MG63 (cell line): ENCODE measurements around the gene AR. TPM values are rescaled to one million over a fixed set of nuclear protein-coding genes. Genes with fewer than 3 reads are reported as not detected.
A peak's percentile ranks its signal among the peaks of the same experiment; 100 is the strongest.

Source experiments
- DNase-seq: peaks from one replicate; pipeline ENCODE4 v3.0.0-alpha.2; 2020
- H3K27me3 ChIP-seq: fragments of 250-450 bp; sonication (Bioruptor Pico); 2 replicates; pipeline ENCODE4 v1.5.1; 2020; ENCODE audit warnings: mild to moderate bottlenecking, moderate library complexity
- H3K36me3 ChIP-seq: fragments of 250-450 bp; sonication (Bioruptor Pico); 2 replicates; pipeline ENCODE4 v1.5.1; 2020; ENCODE audit warnings: mild to moderate bottlenecking, moderate library complexity
- H3K4me3 ChIP-seq: fragments of 250-450 bp; sonication (Bioruptor Pico); 2 replicates; pipeline ENCODE4 v1.5.1; 2020; ENCODE audit warnings: mild to moderate bottlenecking, moderate library complexity
- H3K9me3 ChIP-seq: fragments of 250-450 bp; sonication (Bioruptor Pico); 2 replicates; pipeline ENCODE4 v1.5.1; 2020; ENCODE audit warnings: mild to moderate bottlenecking, moderate library complexity
- total RNA-seq: library from RNA; depleted of rRNA; stranded (reverse); fragments of >200 nt; shearing (Covaris generic); gene quantifications from 2 replicates; pipeline ENCODE4 v1.2.3, GENCODE V29; 2014; ENCODE audit warnings: low replicate concordance

The AR gene
- total RNA-seq, 1 experiment from 2014 or later, result 1.2 TPM

- no peaks in the 10 kb centered on the region for H3K36me3 ChIP-seq
- no peak for DNase-seq
- H3K27me3 ChIP-seq, result no peaks in the 10 kb centered on the region
- no peak overlapping the region for H3K4me3 ChIP-seq
- no peaks in the 10 kb centered on the region for H3K9me3 ChIP-seq
Observed at GRCh38 chrX:67674741-67675140, 130.9 kb downstream of the AR start.

DNA sequence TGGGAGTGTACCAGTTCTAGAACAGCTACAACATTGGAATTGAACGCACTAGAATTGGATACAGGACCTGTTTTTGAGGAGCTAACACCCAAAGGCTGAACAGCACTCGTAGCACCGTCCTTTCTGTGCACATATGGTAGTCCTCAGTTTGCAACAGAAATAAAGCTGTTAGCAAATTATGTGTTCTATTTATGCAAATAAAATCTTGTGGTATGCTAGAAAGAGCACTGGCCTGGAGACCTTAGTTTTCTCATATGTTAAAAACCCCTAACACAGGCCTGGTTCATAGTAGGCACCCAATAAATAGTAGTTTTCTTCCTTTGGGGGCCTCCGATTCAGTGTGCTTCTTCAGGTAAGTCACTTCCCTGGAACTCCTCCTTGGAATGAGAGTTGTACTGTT is 140.3 kb downstream of the AR start:
- Histone ChIP-seq H3K36me3 (no peaks in the 10 kb centered on the region), H3K4me3 (no peak overlapping the region), H3K27me3 (no peaks in the 10 kb centered on the region), H3K9me3 (no peaks in the 10 kb centered on the region)
- DNase-seq, result no peak

GRCh38 chrX:67692246-67692645 is 148.4 kb downstream of the AR start:
- Histone ChIP-seq H3K4me3 (no peak overlapping the region), H3K27me3 (no peaks in the 10 kb centered on the region), H3K36me3 (no peaks in the 10 kb centered on the region), H3K9me3 (no peaks in the 10 kb centered on the region)
- DNase-seq, result no peak

DNA sequence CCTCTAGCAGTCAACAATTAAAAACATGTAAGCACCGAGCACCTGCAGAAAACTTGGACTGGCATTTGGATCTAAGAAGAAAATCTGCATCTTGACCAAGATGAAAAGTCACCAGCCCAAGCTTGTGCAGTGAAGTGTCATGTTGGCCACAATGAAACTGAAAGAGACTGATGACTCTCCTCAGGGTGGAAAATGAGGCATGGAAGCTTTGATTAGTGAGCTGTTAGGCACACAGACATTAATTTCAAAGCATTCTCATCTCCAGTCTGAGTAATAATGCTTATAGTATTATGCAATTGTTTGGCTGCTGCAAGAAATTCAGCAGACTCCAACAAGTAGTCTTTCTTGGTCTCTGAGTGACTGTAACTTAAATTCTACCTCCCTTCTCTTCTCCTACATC is 150.1 kb downstream of the AR start:
- DNase-seq, result no peak
- Histone ChIP-seq H3K9me3 (no peaks in the 10 kb centered on the region), H3K4me3 (no peak overlapping the region), H3K36me3 (no peaks in the 10 kb centered on the region), H3K27me3 (no peaks in the 10 kb centered on the region)

- Histone ChIP-seq H3K27me3 (no peaks in the 10 kb centered on the region), H3K36me3 (no peaks in the 10 kb centered on the region), H3K4me3 (no peak overlapping the region), H3K9me3 (no peaks in the 10 kb centered on the region)
- no peak for DNase-seq
Observed at GRCh38 chrX:67697452-67697851, 153.6 kb downstream of the AR start.

DNA sequence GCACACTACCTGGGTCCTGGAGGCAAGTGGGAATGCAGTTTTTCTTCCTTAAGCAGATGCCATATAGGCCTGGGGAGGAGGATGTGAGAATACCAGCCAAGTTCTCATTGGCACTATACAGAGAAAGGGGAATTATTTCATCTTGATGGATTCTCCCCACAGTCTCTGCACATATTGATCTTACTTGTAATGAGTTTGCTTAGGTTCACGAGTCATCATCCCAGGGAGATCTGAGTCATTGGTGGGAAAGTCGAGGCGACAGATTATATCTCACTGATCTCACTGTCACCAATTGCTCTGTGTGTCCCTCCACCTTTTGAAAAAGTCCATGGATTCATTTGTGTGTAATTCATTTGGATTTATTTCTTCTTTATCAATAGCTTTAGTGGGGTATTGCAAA is 156.8 kb downstream of the AR start:
- H3K4me3 ChIP-seq, result no peak overlapping the region
- no peaks in the 10 kb centered on the region for H3K9me3 ChIP-seq
- H3K27me3 ChIP-seq, result no peaks in the 10 kb centered on the region
- DNase-seq, result no peak
- H3K36me3 ChIP-seq, result no peaks in the 10 kb centered on the region

- DNase-seq, result no peak
- Histone ChIP-seq H3K9me3 (no peaks in the 10 kb centered on the region), H3K27me3 (no peaks in the 10 kb centered on the region), H3K4me3 (no peak overlapping the region), H3K36me3 (no peaks in the 10 kb centered on the region)
Observed at GRCh38 chrX:67714004-67714403, 170.2 kb downstream of the AR start.

GRCh38 chrX:67717571-67717970 is 173.8 kb downstream of the AR start:
- no peak for DNase-seq

DNA sequence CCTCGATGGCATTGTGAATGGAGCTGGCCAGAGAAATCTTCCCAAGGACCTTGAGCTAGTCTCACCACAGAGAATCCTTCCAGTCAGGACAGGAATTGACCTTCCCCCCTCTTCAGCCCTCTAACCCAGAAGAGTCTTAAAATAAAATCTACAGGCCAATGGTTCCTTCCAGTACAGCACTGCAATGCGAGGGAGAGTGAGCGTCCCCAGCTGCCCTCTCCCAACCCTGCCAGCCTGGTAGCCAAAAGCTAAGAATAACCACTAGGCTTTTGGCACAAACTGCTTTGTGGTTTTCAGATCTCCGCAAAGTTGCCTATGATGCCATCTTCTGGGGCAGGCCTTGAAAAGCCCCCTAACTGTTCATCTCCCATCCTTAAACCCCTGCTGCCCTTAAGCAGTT is 175.1 kb downstream of the AR start:
- Histone ChIP-seq H3K4me3 (no peak overlapping the region), H3K27me3 (no peaks in the 10 kb centered on the region), H3K36me3 (no peaks in the 10 kb centered on the region), H3K9me3 (no peaks in the 10 kb centered on the region)
- no peak for DNase-seq

More at GRCh38 chrX:67717571-67717970, 173.8 kb downstream of the AR start:
- no peaks in the 10 kb centered on the region for H3K9me3 ChIP-seq
- no peaks in the 10 kb centered on the region for H3K27me3 ChIP-seq
- no peaks in the 10 kb centered on the region for H3K36me3 ChIP-seq
- H3K4me3 ChIP-seq, result no peak overlapping the region

DNA sequence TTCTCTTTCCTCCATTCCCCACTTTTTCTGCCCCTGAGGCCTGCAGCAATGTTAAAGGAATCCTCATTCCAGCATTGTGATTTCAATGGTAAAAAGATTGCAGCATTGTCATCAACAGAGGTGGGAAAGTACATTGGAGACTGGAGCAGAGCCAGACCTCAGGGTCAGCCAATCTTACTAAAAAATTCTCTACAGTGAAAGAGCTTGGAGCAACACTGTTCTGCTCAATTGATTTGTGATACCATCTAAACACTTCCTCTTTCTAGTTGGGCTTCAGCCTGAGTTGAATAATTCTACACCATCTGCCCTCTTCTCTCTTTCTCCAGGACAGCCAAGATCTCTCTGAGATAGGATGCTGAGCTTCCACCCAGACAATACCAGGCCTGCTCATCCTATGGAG is 176.5 kb downstream of the AR start:
- no peak for DNase-seq
- Histone ChIP-seq H3K36me3 (no peaks in the 10 kb centered on the region), H3K9me3 (no peaks in the 10 kb centered on the region), H3K4me3 (no peak overlapping the region), H3K27me3 (no peaks in the 10 kb centered on the region)

DNA sequence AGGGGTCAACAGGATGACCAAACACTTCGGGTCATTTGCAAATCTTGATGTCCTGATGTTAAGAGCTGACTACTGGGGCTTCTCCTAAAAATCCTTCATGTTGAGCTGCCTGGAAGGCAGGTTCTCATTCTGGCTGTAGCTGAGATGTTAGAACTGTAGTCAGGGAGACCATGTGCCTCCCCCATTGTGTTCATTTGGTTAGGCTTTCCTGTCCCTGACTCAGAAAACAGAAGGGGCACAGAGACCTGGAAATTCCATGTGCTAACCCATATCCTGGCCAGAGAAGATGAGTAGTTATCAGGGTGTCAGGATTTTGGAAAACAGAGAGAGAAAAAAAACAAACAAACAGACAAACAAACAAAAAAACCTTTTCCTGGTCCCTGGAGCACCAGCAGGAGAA is 177.5 kb downstream of the AR start:
- H3K36me3 ChIP-seq, result no peaks in the 10 kb centered on the region
- H3K4me3 ChIP-seq, result no peak overlapping the region
- no peaks in the 10 kb centered on the region for H3K9me3 ChIP-seq
- no peak for DNase-seq
- H3K27me3 ChIP-seq, result no peaks in the 10 kb centered on the region

- no peak for DNase-seq
- no peak overlapping the region for H3K4me3 ChIP-seq
- H3K27me3 ChIP-seq, result no peaks in the 10 kb centered on the region
- H3K36me3 ChIP-seq, result no peaks in the 10 kb centered on the region
- no peaks in the 10 kb centered on the region for H3K9me3 ChIP-seq
Observed at GRCh38 chrX:67723580-67724351, 179.9 kb downstream of the AR start.

GRCh38 chrX:67724359-67725110 is 180.7 kb downstream of the AR start:
- no peak overlapping the region for H3K4me3 ChIP-seq
- peak; percentile 17 for DNase-seq
- no peaks in the 10 kb centered on the region for H3K9me3 ChIP-seq
- no peaks in the 10 kb centered on the region for H3K27me3 ChIP-seq
- H3K36me3 ChIP-seq, result no peaks in the 10 kb centered on the region

DNA sequence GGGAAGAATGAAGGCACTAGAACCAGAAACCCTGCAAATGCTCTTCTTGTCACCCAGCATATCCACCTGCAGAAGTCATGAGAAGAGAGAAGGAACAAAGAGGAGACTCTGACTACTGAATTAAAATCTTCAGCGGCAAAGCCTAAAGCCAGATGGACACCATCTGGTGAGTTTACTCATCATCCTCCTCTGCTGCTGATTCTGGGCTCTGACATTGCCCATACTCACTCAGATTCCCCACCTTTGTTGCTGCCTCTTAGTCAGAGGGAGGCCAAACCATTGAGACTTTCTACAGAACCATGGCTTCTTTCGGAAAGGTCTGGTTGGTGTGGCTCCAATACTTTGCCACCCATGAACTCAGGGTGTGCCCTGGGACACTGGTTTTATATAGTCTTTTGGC is 181.7 kb downstream of the AR start:
- DNase-seq, result no peak
- no peaks in the 10 kb centered on the region for H3K36me3 ChIP-seq
- no peaks in the 10 kb centered on the region for H3K9me3 ChIP-seq
- H3K27me3 ChIP-seq, result no peaks in the 10 kb centered on the region
- no peak overlapping the region for H3K4me3 ChIP-seq

GRCh38 chrX:67726018-67726417 is 182.2 kb downstream of the AR start:
- H3K4me3 ChIP-seq, result no peak overlapping the region
- H3K9me3 ChIP-seq, result no peaks in the 10 kb centered on the region
- no peaks in the 10 kb centered on the region for H3K27me3 ChIP-seq
- DNase-seq, result no peak
- no peaks in the 10 kb centered on the region for H3K36me3 ChIP-seq

GRCh38 chrX:67727576-67727975 is 183.8 kb downstream of the AR start:
- H3K9me3 ChIP-seq, result no peaks in the 10 kb centered on the region
- no peaks in the 10 kb centered on the region for H3K27me3 ChIP-seq
- DNase-seq, result no peak
- H3K36me3 ChIP-seq, result no peaks in the 10 kb centered on the region
- no peak overlapping the region for H3K4me3 ChIP-seq

- no peak overlapping the region for H3K4me3 ChIP-seq
- H3K9me3 ChIP-seq, result no peaks in the 10 kb centered on the region
- H3K36me3 ChIP-seq, result no peaks in the 10 kb centered on the region
- no peaks in the 10 kb centered on the region for H3K27me3 ChIP-seq
- DNase-seq, result no peak
Observed at GRCh38 chrX:67730296-67730695, 186.5 kb downstream of the AR start.

- Histone ChIP-seq H3K27me3 (no peaks in the 10 kb centered on the region), H3K4me3 (no peak overlapping the region), H3K36me3 (no peaks in the 10 kb centered on the region), H3K9me3 (no peaks in the 10 kb centered on the region)
- no peak for DNase-seq
Observed at GRCh38 chrX:67731061-67731460, 187.2 kb downstream of the AR start.
